Central memory CD8-positive, alpha-beta T cell (primary cell): Measurements from ENCODE around the gene ZMYND8.
"Not testable (repeated sequence)": the region's sequence is repeated elsewhere in the genome, so short reads cannot be mapped to it uniquely, and the experiment has no call there.

ENCODE experiments used
- ATAC-seq: fragments of 150-1000 bp; cut with Tn5 transposase; replicated peaks from 2 replicates; pipeline ENCODE4 v1.10.0; 2022; ENCODE audit warnings: mild to moderate bottlenecking, moderate FRiP score, moderate number of reproducible peaks; ENCODE audit not compliant: poor library complexity, severe bottlenecking; ENCODE audit errors: extremely low read depth
- DNase-seq, 2 donors: peaks; one replicate each; pipeline ENCODE4 v3.0.0; 2021; ENCODE audit warnings: low spot score in 2 of 2
- H3K27ac Mint-ChIP-seq: one replicate; pipeline ENCODE4 v1.8.0; 2022; ENCODE audit warnings: low read depth, mild to moderate bottlenecking, moderate library complexity, mixed read lengths
- H3K27me3 Mint-ChIP-seq: one replicate; pipeline ENCODE4 v1.8.0; 2022; ENCODE audit warnings: mixed read lengths
- H3K36me3 Mint-ChIP-seq: one replicate; pipeline ENCODE4 v1.8.0; 2022; ENCODE audit warnings: mild to moderate bottlenecking, moderate library complexity, mixed read lengths; ENCODE audit not compliant: insufficient read depth
- H3K4me1 Mint-ChIP-seq: one replicate; pipeline ENCODE4 v1.8.0; 2022; ENCODE audit warnings: mixed read lengths
- H3K4me3 Mint-ChIP-seq: one replicate; pipeline ENCODE4 v1.8.0; 2022; ENCODE audit warnings: mild to moderate bottlenecking, moderate library complexity, mixed read lengths
- H3K9me3 Mint-ChIP-seq: one replicate; pipeline ENCODE4 v1.8.0; 2022; ENCODE audit warnings: mixed read lengths

Gene ZMYND8

DNA sequence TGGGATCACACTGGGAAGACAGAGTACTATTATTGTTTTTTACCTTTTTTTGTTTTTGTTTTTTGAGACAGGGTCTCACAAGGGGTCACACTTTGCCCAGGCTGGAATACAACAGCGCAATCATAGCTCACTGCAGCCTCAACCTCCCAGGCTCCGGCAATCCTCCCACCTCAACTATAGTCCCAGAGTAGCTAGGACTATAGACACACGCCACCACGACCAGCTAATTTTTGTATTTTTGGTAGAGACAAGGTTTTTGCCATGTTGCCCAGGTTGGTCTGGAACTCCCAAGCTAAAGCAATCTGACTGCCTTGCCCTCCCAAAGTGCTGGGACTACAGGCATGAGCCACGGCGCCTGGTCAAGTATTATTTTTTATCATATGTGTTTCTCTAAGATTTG is 81.0 kb downstream of the ZMYND8 start:
- H3K4me3 Mint-ChIP-seq = no peak overlapping the region
- no peaks in the 10 kb centered on the region for H3K9me3 Mint-ChIP-seq
- H3K4me1 Mint-ChIP-seq = peaks cover 15% of the 10 kb centered on the region
- DNase-seq (no peak), ATAC-seq (no peak)
- no peak overlapping the region for H3K27ac Mint-ChIP-seq
- peaks cover 40% of the 10 kb centered on the region for H3K36me3 Mint-ChIP-seq
- no peaks in the 10 kb centered on the region for H3K27me3 Mint-ChIP-seq

DNA sequence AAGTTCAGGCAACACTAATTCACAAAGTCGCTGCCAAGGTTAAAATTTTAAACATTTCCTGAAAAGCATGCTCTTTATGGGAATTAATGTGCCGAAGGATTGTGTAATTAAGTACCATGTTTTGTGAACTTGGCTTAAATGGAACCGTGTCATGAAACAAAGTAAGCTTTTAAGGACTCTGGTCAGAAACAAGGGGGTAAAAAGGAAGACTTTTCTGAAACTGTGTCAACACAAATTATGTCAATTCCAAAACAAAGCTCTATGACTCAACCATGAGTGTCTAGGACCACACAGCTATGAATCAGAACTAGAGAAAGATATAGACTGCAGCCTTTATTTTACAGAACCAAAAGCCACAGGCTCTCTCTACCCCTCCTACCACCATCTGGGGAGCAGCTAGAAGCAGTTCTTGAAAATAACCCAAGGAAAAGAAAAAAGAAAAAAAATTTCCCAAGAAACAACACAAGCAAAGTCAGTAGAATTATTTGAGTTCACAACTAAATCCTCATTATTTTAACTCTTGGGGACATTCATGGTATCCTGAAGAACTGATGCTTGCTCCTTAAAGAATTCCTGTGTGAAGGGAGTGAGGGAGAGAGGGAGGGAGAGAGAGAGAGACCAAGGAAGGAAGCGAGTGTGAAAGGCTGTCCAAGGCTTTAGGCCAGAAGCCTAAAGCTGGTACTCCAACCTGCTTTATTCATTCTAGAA is 81.9 kb downstream of the ZMYND8 start:
- DNase-seq = no peak
- Mint-ChIP-seq H3K4me1 (peaks cover 15% of the 10 kb centered on the region), H3K9me3 (no peaks in the 10 kb centered on the region), H3K4me3 (no peak overlapping the region), H3K36me3 (peaks cover 38% of the 10 kb centered on the region), H3K27ac (peak overlapping the region; percentile 67), H3K27me3 (no peaks in the 10 kb centered on the region)
- ATAC-seq = peak; percentile 28

DNA sequence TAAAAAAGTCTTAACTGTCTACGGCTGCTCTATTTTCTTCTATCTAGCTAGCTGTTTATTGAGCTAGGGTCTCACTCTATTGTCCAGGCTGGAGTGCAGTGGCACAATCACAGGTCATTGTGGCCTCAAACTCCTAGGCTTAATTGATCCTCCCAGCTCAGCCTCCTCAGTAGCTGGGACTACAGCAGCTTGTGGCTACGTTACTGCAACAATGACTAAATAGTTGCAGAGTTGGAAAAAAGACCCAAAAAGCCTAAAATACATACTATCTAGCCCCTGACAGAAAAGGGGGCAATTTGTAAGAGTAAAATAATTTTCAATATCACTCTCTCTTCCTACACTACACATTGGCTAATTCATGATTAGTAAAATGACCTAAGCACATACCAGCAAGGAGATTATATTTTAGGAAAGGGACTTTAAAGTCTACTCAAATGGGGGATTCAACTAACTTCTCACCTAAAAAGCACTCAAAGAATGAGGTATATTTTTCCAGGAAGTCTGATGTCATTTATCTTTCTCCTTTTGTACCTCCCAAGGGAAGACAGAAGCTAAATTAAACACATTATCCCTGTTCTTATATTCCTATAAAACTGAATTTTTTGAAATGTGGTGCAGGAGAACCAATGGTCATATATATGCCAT is 82.8 kb downstream of the ZMYND8 start:
- ATAC-seq (no peak), DNase-seq (no peak)
- H3K4me3 Mint-ChIP-seq = no peak overlapping the region
- H3K36me3 Mint-ChIP-seq = peaks cover 40% of the 10 kb centered on the region
- H3K9me3 Mint-ChIP-seq = no peaks in the 10 kb centered on the region
- H3K4me1 Mint-ChIP-seq = peaks cover 15% of the 10 kb centered on the region
- peak overlapping the region; percentile 67 for H3K27ac Mint-ChIP-seq
- no peaks in the 10 kb centered on the region for H3K27me3 Mint-ChIP-seq

DNA sequence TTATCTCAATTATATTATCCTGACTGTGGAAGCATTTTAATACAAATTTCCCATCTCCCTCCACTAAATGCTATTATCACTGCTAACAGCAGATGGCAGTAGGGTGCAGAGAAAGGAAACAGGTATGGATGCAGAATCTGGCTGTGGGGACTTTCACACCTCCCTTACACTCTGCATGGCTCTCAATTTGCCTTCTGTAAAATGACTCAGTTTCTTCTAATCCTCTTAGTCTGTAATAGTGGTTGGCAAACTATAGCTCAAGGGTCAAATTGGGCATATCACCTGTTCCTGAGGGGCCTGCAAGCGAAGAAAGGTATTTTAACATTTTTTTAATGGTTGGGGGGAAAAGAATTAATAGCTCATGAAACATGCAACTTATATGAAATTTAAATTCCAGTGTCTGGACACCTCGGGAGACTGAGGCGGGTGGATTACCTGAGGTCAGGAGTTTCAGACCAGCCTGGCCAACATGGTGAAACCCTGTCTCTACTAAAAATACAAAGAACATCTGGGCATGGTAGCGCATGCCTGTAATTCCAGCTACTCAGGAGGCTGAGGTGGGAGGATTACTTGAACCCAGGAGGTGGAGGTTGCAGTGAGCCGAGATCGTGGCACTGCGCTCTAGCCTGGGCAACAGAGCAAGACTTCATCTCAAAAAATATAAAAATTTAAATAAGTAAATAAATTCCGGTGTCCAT is 83.5 kb downstream of the ZMYND8 start:
- peak in 1 of 2 donors; percentile 23 for DNase-seq

DNA sequence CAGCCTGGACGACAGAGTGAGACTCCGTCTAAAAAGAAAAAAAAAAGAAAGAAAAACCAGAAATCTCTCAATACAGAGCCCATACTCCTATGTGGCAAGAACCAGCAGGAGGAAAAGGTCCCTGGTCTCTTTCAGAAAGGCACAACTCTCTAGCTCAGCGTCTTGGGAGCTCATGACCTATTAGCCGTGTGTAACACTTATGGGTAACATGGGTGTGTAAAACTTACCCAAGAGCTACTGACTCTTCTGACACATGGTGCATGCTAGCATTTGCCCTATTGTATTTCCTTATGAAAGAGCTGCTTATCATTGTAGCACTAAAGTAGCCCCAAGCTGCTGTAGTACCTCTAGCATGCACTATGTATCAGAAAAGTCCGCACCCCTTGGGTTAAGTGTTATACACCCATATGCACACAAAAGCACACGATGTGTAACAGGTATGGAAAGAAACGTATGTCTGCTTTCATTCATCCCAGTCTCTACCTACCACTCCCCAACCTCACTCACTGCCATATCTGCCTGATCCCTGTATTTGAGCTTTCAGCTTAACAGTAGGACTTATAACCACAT is 85.4 kb downstream of the ZMYND8 start:
- peaks cover 39% of the 10 kb centered on the region for H3K36me3 Mint-ChIP-seq
- no peaks in the 10 kb centered on the region for H3K9me3 Mint-ChIP-seq
- H3K27me3 Mint-ChIP-seq = no peaks in the 10 kb centered on the region
- no peak for DNase-seq
- no peak overlapping the region for H3K4me3 Mint-ChIP-seq
- ATAC-seq = no peak
- H3K4me1 Mint-ChIP-seq = peaks cover 21% of the 10 kb centered on the region
- H3K27ac Mint-ChIP-seq = no peak overlapping the region

More for the DNA sequence above, 83.5 kb downstream of the ZMYND8 start:
- Mint-ChIP-seq H3K27me3 (no peaks in the 10 kb centered on the region), H3K4me1 (peaks cover 15% of the 10 kb centered on the region), H3K27ac (no peak overlapping the region), H3K4me3 (no peak overlapping the region), H3K36me3 (peaks cover 39% of the 10 kb centered on the region), H3K9me3 (no peaks in the 10 kb centered on the region)
- peak; percentile 52 for ATAC-seq

DNA sequence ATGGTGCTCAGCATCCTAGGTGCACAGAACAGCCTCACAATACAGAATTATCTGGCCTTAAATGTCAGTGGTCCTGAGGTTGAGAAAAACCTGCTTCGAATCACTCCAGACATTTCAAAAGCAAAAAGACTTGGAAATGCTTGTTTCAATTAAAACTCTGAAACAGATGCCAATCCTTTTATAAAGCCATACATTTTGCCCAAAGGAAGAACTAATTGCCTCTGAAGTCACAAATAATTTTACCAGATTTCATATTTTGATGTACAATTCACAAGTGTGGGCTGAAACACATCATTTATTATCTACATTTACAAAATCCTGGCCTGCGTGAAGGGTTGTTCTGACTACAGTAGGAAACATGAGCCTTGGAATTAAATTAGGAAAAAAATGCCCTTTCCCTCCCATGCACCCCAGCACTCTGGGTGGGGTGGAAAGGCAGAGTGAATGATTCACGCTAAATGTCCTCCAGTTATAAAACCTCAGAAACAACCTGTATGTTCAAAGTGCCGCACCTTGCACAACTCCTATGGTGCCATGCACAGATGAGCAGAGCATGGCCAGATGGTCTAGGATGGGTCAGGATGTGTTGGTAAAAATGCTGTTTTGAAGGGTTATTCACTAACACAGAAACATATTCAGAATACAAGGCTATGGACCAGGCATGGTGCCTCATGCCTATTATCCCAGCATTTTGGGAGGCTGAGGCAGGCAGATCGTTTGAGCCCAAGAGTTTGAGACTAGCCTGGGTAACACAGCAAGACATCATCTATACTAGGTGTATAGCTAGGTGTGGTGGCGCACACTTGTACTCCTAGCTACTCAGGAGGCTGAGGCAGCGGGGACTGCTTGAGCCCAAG is 87.0 kb downstream of the ZMYND8 start:
- Mint-ChIP-seq H3K27me3 (no peaks in the 10 kb centered on the region), H3K36me3 (peaks cover 26% of the 10 kb centered on the region), H3K9me3 (no peaks in the 10 kb centered on the region), H3K4me3 (no peak overlapping the region), H3K4me1 (peaks cover 16% of the 10 kb centered on the region), H3K27ac (no peak overlapping the region)
- DNase-seq (no peak), ATAC-seq (no peak)

DNA sequence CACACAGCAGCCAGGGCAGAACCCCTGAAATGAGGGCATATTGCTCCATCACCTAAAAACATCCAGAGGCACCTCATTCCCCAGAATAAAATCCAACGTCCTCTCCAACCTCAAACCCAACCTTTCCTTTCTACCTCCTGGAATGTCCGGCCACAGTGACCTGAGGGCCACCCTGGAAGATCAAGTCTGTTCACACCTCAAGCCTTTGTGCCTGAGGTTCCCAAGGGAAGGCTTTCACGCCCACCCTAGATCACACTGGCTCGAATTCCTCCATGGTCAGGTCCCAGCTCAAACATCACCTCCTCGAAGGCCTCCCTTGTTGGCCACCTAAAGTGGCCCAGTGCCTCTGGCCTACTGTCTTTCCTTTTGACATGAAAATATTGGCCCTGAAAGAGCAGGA is 88.9 kb downstream of the ZMYND8 start:
- Mint-ChIP-seq H3K36me3 (peaks cover 21% of the 10 kb centered on the region), H3K27ac (no peak overlapping the region), H3K4me1 (peaks cover 8% of the 10 kb centered on the region), H3K27me3 (no peaks in the 10 kb centered on the region), H3K9me3 (no peaks in the 10 kb centered on the region), H3K4me3 (no peak overlapping the region)
- no peak for DNase-seq
- no peak for ATAC-seq

DNA sequence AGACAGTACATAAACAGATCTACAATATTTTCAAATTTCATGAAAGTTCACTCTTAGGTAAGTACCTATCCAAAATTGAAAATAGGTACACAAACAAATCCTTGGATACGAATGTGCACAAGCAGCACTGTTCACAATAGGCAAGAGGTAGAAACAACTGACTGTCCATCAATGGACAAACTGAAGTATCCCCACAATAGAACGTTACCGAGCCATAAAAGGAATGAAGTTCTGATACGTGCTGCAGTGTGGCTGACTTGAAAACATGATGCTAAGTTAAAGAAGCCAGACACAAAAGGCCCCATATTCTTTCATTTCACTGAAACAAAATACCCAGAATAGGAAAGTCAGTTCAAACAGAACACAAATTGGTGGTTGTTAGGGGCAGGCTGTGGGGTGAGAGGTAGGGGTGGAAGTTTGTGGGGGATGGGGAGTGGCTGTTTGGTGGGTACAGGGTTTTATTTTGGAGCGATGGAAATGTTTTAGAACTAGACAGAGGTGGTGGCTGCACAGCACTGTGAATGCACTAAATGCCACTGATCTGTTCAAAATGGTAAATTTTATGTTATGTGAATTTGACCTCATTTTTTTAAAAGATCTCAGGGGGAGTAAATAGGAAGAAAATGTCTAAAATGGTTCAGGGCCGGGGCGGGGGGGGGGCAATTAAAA is 89.5 kb downstream of the ZMYND8 start:
- peaks cover 21% of the 10 kb centered on the region for H3K36me3 Mint-ChIP-seq
- no peak overlapping the region for H3K27ac Mint-ChIP-seq
- H3K9me3 Mint-ChIP-seq = no peaks in the 10 kb centered on the region
- no peaks in the 10 kb centered on the region for H3K27me3 Mint-ChIP-seq
- DNase-seq (no peak), ATAC-seq (no peak)
- no peak overlapping the region for H3K4me3 Mint-ChIP-seq
- H3K4me1 Mint-ChIP-seq = peaks cover 6% of the 10 kb centered on the region

DNA sequence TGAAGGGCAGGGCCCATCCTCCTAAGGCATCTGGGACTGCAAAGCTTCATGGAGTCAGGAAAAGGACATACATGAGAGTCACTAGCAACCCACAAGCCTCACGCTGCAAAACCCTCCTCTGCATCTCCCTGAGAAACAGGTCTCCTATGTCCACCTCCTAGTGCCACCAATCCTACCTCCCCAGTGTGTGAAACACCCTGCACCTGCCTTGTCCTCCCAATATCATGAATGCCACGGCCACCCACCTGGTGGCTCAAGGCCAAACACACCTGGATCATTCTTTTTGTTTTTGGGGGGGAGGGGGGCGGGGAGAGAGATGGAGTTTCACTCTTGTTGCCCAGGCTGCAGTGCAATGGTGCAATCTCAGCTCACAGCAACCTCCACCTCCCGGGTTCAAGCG is 90.5 kb downstream of the ZMYND8 start:
- H3K27me3 Mint-ChIP-seq = no peaks in the 10 kb centered on the region

DNA sequence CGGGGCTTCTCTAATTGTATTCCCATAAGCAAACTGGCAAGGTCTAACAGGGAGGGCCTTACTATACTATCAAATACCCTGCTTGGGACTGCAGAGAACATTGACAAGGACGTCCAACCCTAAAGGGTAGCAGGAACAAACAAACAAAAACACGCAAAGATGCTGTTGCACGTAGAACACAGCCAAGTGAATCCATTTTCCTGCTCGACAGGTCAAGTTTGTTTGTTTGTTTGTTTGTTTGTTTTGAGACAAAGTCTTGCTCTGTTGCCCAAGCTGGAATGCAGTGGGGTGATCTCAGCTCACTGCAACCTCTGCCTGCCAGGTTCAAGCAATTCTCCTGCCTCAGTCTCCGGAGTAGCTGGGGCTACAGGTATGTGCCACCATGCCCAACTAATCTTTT is 91.3 kb downstream of the ZMYND8 start:
- Mint-ChIP-seq H3K4me1 (peaks cover 11% of the 10 kb centered on the region), H3K27me3 (no peaks in the 10 kb centered on the region), H3K27ac (no peak overlapping the region), H3K4me3 (no peak overlapping the region), H3K9me3 (no peaks in the 10 kb centered on the region), H3K36me3 (peaks cover 22% of the 10 kb centered on the region)
- ATAC-seq (no peak), DNase-seq (no peak)

More for the DNA sequence above, 90.5 kb downstream of the ZMYND8 start:
- no peaks in the 10 kb centered on the region for H3K9me3 Mint-ChIP-seq
- H3K4me1 Mint-ChIP-seq = peaks cover 6% of the 10 kb centered on the region
- DNase-seq (no peak), ATAC-seq (no peak)
- peaks cover 23% of the 10 kb centered on the region for H3K36me3 Mint-ChIP-seq
- no peak overlapping the region for H3K27ac Mint-ChIP-seq
- H3K4me3 Mint-ChIP-seq = no peak overlapping the region

DNA sequence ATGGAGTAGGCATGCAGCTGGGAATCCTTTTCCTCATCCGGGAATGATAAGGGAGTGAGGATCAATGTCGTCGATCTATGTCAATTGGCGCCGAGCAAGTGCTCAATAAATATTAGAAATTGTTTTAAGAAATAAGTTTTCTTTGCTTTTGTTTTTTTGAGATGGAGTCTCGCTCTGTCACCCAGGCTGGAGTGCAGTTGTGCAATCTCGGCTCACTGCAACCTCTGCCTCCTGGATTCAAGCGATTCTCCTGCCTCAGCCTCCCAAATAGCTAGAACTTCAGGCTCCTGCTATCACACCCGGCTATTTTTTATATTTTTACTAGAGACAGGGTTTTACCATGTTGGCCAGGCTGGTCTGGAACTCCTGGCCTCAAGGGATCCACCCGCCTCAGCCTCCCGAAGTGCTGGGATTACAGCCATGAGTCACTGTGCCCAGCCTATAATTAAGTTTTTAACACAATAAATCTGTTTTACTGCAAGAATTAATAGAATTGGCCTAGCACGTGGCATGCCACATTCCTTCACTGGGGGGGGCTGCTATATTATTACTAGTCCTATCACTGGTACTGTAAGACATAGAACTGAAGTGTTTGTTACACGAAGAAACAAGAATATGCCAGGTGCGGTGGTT is 92.2 kb downstream of the ZMYND8 start:
- DNase-seq, H3K4me3 Mint-ChIP-seq, ATAC-seq, H3K27me3 Mint-ChIP-seq, H3K9me3 Mint-ChIP-seq, H3K27ac Mint-ChIP-seq: not testable (repeated sequence)
- Mint-ChIP-seq H3K4me1 (peaks cover 17% of the 10 kb centered on the region), H3K36me3 (peaks cover 14% of the 10 kb centered on the region)
